ENCODE measurements around the gene GADD45B. TPM values are rescaled to one million over a fixed set of nuclear protein-coding genes. Genes with fewer than 3 reads are reported as not detected.
"Not testable (repeated sequence)": the region's sequence is repeated elsewhere in the genome, so short reads cannot be mapped to it uniquely, and the experiment has no call there.

The GADD45B gene
- total RNA-seq, 2 donors from 2014 or later = 16.5 to 23.6 TPM

DNA sequence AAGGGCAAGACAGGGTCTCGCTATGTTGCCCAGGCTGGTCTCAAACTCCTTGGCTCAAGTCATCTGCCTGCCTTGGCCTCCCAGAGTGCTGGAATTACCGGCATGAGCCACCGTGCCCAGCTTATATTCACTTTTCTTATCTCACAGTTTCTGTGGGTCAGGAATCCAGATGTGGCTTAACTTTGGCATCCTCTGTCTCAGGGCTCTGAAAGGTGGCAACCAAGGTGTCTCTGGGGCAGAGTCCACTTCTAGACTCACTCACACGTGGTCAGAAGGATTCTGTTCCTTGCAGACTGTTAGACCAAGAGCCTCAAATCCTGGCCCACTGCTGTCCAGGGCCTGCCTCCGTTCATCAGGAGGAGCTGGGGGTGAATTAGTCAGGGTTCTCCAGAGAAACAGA is 11.5 kb upstream of the GADD45B start:
- Mint-ChIP-seq H3K27ac (no peak overlapping the region), H3K36me3 (ENCODE audit: low read depth) (no peaks in the 10 kb centered on the region), H3K4me1 (peaks cover 6% of the 10 kb centered on the region), H3K4me3 (no peak overlapping the region), H3K9me3 (no peaks in the 10 kb centered on the region), H3K27me3 (ENCODE audit: insufficient read depth) (no peaks in the 10 kb centered on the region)
- DNase-seq = peak; percentile 49
- no peaks in the 10 kb centered on the region for H3K4me1 ChIP-seq (ENCODE audit: control insufficient read depth, insufficient read depth, low read length)
- TF ChIP-seq, protein P1, sequence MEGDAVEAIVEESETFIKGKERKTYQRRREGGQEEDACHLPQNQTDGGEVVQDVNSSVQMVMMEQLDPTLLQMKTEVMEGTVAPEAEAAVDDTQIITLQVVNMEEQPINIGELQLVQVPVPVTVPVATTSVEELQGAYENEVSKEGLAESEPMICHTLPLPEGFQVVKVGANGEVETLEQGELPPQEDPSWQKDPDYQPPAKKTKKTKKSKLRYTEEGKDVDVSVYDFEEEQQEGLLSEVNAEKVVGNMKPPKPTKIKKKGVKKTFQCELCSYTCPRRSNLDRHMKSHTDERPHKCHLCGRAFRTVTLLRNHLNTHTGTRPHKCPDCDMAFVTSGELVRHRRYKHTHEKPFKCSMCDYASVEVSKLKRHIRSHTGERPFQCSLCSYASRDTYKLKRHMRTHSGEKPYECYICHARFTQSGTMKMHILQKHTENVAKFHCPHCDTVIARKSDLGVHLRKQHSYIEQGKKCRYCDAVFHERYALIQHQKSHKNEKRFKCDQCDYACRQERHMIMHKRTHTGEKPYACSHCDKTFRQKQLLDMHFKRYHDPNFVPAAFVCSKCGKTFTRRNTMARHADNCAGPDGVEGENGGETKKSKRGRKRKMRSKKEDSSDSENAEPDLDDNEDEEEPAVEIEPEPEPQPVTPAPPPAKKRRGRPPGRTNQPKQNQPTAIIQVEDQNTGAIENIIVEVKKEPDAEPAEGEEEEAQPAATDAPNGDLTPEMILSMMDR (conservative IDR thresholded peaks at IDR 0.05) = no peak
- no peak overlapping the region for H3K9ac ChIP-seq (ENCODE audit: extremely low read depth, low read length, poor library complexity, severe bottlenecking)
- H3K36me3 ChIP-seq (ENCODE audit: control insufficient read depth, insufficient read depth, low read length) = no peaks in the 10 kb centered on the region
- no peak overlapping the region for H3K4me3 ChIP-seq (ENCODE audit: low read length)
- H3K27ac ChIP-seq (ENCODE audit: low read depth, low read length) = no peak overlapping the region
- no peaks in the 10 kb centered on the region for H3K9me3 ChIP-seq (ENCODE audit: control insufficient read depth, low read length)
- no peaks in the 10 kb centered on the region for H3K27me3 ChIP-seq (ENCODE audit: control insufficient read depth, insufficient read depth, low read length, poor library complexity, severe bottlenecking)
- WGBS, 2 experiments (ENCODE audit: insufficient coverage in 1 of 2, insufficient read length in 1 of 2) = 84 to 90% methylated on average over 4 to 5 of the region's 5 CpGs

DNA sequence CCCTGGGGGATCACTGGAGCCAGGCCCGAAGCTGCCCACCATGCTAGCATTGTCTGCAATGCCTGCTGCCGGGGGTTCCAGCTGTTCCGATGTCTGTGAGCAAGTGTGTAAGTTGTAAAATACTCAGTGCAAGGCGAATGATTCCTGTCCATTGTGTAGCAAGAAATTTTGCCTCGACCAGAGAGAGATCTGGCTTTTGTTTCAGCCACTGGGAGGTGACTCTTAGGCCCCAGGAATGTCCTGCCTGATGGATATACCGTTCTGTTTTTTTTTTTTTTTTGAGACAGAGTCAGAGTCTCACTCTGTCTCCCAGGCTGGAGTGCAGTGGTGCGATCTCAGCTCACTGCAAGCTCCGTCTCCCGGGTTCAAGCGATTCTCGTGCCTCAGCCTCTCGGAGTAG is 7.3 kb upstream of the GADD45B start:
- H3K27me3 ChIP-seq (ENCODE audit: control insufficient read depth, insufficient read depth, low read length, poor library complexity, severe bottlenecking) = no peaks in the 10 kb centered on the region
- H3K9ac ChIP-seq (ENCODE audit: extremely low read depth, low read length, poor library complexity, severe bottlenecking) = no peak overlapping the region
- Mint-ChIP-seq H3K4me1 (peaks cover 9% of the 10 kb centered on the region), H3K9me3 (no peaks in the 10 kb centered on the region), H3K36me3 (ENCODE audit: low read depth) (no peaks in the 10 kb centered on the region), H3K27me3 (ENCODE audit: insufficient read depth) (no peaks in the 10 kb centered on the region), H3K27ac (peak overlapping the region; percentile 66), H3K4me3 (no peak overlapping the region)
- H3K4me1 ChIP-seq (ENCODE audit: control insufficient read depth, insufficient read depth, low read length) = no peaks in the 10 kb centered on the region
- H3K36me3 ChIP-seq (ENCODE audit: control insufficient read depth, insufficient read depth, low read length) = no peaks in the 10 kb centered on the region
- TF ChIP-seq, protein P1 (conservative IDR thresholded peaks at IDR 0.05) = no peak
- H3K4me3 ChIP-seq (ENCODE audit: low read length) = no peak overlapping the region
- 75 to 79% methylated on average over 11 to 12 of the region's 12 CpGs for WGBS, 2 experiments (ENCODE audit: insufficient coverage in 1 of 2, insufficient read length in 1 of 2)
- DNase-seq = no peak
- H3K27ac ChIP-seq (ENCODE audit: low read depth, low read length) = no peak overlapping the region
- H3K9me3 ChIP-seq (ENCODE audit: control insufficient read depth, low read length) = no peaks in the 10 kb centered on the region

DNA sequence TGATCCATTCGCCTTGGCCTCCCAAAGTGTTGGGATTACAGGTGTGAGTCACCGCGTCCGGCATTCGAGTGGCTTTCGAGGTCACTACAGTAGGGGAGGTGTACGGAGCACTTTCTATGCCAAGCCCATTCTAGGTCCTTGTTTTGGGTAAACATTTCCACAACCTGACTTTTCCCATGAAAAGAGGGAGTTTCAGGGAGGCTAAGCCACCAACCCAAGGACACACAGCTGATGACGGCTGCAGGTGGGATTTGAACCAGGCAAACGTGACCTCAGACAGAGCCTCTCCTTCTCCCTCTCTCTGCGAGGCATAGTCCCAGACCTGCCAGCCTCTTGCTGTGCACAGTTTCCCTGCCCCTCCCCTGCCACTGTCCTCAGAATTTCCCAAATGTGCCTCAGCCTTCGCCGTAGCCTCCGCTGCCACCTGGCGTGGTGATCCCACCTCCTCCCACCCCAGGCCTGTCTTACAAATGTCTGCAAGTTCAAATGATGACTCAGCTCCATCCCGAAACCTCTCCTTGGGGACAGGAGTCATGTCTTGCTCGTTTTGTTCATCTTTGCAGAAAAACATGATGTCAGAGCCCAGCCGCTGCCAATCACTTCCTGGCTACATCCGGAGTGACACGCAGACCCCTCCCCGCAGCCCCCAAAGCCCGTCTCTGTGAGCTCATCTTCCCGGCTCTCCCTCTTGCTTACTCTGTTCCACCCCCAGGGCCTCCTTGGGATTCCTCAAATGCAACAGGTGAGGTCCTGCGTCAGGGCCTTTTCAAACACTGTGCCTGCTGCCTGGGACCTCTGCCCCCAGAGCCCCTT is 6.6 kb upstream of the GADD45B start:
- H3K36me3 ChIP-seq (ENCODE audit: control insufficient read depth, insufficient read depth, low read length) = no peaks in the 10 kb centered on the region
- Mint-ChIP-seq H3K9me3 (no peaks in the 10 kb centered on the region), H3K27me3 (ENCODE audit: insufficient read depth) (no peaks in the 10 kb centered on the region), H3K4me1 (peaks cover 9% of the 10 kb centered on the region), H3K4me3 (no peak overlapping the region), H3K36me3 (ENCODE audit: low read depth) (no peaks in the 10 kb centered on the region), H3K27ac (peak overlapping the region; percentile 82)
- H3K27me3 ChIP-seq (ENCODE audit: control insufficient read depth, insufficient read depth, low read length, poor library complexity, severe bottlenecking) = no peaks in the 10 kb centered on the region
- TF ChIP-seq, protein P1 (conservative IDR thresholded peaks at IDR 0.05) = no peak
- H3K4me1 ChIP-seq (ENCODE audit: control insufficient read depth, insufficient read depth, low read length) = no peaks in the 10 kb centered on the region
- H3K9me3 ChIP-seq (ENCODE audit: control insufficient read depth, low read length) = no peaks in the 10 kb centered on the region
- no peak overlapping the region for H3K27ac ChIP-seq (ENCODE audit: low read depth, low read length)
- peak; percentile 88 for DNase-seq
- no peak overlapping the region for H3K9ac ChIP-seq (ENCODE audit: extremely low read depth, low read length, poor library complexity, severe bottlenecking)
- WGBS, 2 experiments (ENCODE audit: insufficient coverage in 1 of 2, insufficient read length in 1 of 2) = 55 to 70% methylated on average over 15 to 23 of the region's 23 CpGs
- no peak overlapping the region for H3K4me3 ChIP-seq (ENCODE audit: low read length)

DNA sequence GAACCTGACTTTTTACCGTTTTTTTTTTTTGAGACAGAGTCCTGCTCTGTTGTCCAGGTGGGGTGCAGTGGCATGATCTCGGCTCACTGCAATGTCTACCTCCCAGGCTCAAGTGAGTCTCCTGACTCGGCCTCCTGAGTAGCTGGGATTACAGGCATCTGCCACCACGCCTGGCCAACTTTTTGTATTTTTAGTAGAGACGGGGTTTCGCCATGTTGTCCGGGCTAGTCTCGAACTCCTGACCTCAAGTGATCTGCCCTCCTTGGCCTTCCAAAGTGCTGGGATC is 6.1 kb upstream of the GADD45B start:
- H3K27ac ChIP-seq (ENCODE audit: low read depth, low read length); H3K27me3 Mint-ChIP-seq (ENCODE audit: insufficient read depth); H3K4me1 ChIP-seq (ENCODE audit: control insufficient read depth, insufficient read depth, low read length); H3K9me3 Mint-ChIP-seq; H3K4me3 ChIP-seq (ENCODE audit: low read length); H3K9me3 ChIP-seq (ENCODE audit: control insufficient read depth, low read length); DNase-seq; H3K4me1 Mint-ChIP-seq; H3K36me3 ChIP-seq (ENCODE audit: control insufficient read depth, insufficient read depth, low read length); H3K36me3 Mint-ChIP-seq (ENCODE audit: low read depth); H3K9ac ChIP-seq (ENCODE audit: extremely low read depth, low read length, poor library complexity, severe bottlenecking); H3K4me3 Mint-ChIP-seq; H3K27me3 ChIP-seq (ENCODE audit: control insufficient read depth, insufficient read depth, low read length, poor library complexity, severe bottlenecking): not testable (repeated sequence)
- 89 to 90% methylated on average over 8 of the region's 8 CpGs for WGBS, 2 experiments (ENCODE audit: insufficient coverage in 1 of 2, insufficient read length in 1 of 2)
- peak overlapping the region; percentile 82 for H3K27ac Mint-ChIP-seq
